Prostate gland (tissue), 2 donors: ENCODE data around the gene MUSK. TPM values are rescaled to one million over a fixed set of nuclear protein-coding genes. Genes with fewer than 3 reads are reported as not detected.
A peak's percentile ranks its signal among the peaks of the same experiment; 100 is the strongest.

Experiments
- DNase-seq: peaks from one replicate; pipeline ENCODE4 v3.0.0-alpha.2; 2019; ENCODE audit warnings: low spot score
- H3K27ac ChIP-seq, 2 donors: fragments of 200-600 bp; sonication (generic); 2 replicates each; pipeline ENCODE4 v1.5.1; 2017 to 2019
- H3K27me3 ChIP-seq: fragments of 200-600 bp; sonication (generic); replicated peaks from 2 replicates; pipeline ENCODE4 v1.5.1; 2019; ENCODE audit not compliant: insufficient read depth
- H3K36me3 ChIP-seq, 2 donors: fragments of 200-600 bp; sonication (generic); 1 replicate in 1 of 2; 2 replicates in 1 of 2; pipeline versions ENCODE4 v1.5.1 to v1.8.1; 2017 to 2019
- H3K4me1 ChIP-seq: fragments of 200-600 bp; sonication (generic); replicated peaks from 2 replicates; pipeline ENCODE4 v1.5.1; 2019
- H3K4me3 ChIP-seq, 2 donors: fragments of 200-600 bp; sonication (generic); 2 replicates each; pipeline ENCODE4 v1.5.1; 2017 to 2019
- H3K9me3 ChIP-seq: fragments of 200-600 bp; sonication (generic); 2 replicates; pipeline ENCODE4 v1.5.1; 2017
- POLR2A ChIP-seq: fragments of 450-650 bp; IDR thresholded peaks from one replicate; pipeline ENCODE4 v1.6.1; 2016; ENCODE audit warnings: antibody characterized with exemption, mild to moderate bottlenecking
- POLR2AphosphoS5 ChIP-seq: sonication (generic); formaldehyde crosslinking; IDR thresholded peaks from one replicate; pipeline ENCODE4 v1.6.1; 2017; ENCODE audit warnings: antibody characterized with exemption
- WGBS: methylation state at CpG from one replicate; pipeline ENCODE4 v1.1.5; 2018; 5-methylcytosine and 5-hydroxymethylcytosine counted together
- intact Hi-C: fragments of 100-400 bp; cut with DNase I; formaldehyde crosslinking; loops from one replicate; pipeline ENCODE4 v1.14.2; 2022
- total RNA-seq, 2 donors: library from RNA; depleted of rRNA; stranded (reverse); fragments of >200 nt; gene quantifications; one replicate each; pipeline ENCODE4 v1.1.0, GENCODE V29; 2016
- TF ChIP-seq, protein P1 (sequence below), 4 experiments: fragments of 200-600 bp in 2 of 4; fragments of 450-650 bp in 2 of 4; sonication (generic) in 2 of 4; IDR thresholded peaks; 1 replicate in 3 of 4; 2 replicates in 1 of 4; pipeline ENCODE4 v1.5.1; 2016 to 2019; ENCODE audit warnings: antibody characterized with exemption in 4 of 4, mild to moderate bottlenecking in 2 of 4, moderate library complexity in 2 of 4

The MUSK gene
- total RNA-seq, 2 donors from 2014 or later: 0.64 to 7.6 TPM

- TF ChIP-seq, protein P1, sequence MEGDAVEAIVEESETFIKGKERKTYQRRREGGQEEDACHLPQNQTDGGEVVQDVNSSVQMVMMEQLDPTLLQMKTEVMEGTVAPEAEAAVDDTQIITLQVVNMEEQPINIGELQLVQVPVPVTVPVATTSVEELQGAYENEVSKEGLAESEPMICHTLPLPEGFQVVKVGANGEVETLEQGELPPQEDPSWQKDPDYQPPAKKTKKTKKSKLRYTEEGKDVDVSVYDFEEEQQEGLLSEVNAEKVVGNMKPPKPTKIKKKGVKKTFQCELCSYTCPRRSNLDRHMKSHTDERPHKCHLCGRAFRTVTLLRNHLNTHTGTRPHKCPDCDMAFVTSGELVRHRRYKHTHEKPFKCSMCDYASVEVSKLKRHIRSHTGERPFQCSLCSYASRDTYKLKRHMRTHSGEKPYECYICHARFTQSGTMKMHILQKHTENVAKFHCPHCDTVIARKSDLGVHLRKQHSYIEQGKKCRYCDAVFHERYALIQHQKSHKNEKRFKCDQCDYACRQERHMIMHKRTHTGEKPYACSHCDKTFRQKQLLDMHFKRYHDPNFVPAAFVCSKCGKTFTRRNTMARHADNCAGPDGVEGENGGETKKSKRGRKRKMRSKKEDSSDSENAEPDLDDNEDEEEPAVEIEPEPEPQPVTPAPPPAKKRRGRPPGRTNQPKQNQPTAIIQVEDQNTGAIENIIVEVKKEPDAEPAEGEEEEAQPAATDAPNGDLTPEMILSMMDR (IDR thresholded peaks at IDR 0.05): no peak
- TF ChIP-seq POLR2AphosphoS5: no peak
- TF ChIP-seq POLR2A: no peak
- no peak overlapping the region for H3K4me3 ChIP-seq
- no peaks in the 10 kb centered on the region for H3K9me3 ChIP-seq
- H3K4me1 ChIP-seq: no peaks in the 10 kb centered on the region
- no peaks in the 10 kb centered on the region for H3K36me3 ChIP-seq
- intact Hi-C loops: no loop called here
- no peaks in the 10 kb centered on the region for H3K27me3 ChIP-seq
- 93% methylated on average over 2 of the region's 2 CpGs for WGBS
- no peak for DNase-seq
- H3K27ac ChIP-seq: no peak overlapping the region
Observed at GRCh38 chr9:110731437-110732028, 62.9 kb downstream of the MUSK start.

DNA sequence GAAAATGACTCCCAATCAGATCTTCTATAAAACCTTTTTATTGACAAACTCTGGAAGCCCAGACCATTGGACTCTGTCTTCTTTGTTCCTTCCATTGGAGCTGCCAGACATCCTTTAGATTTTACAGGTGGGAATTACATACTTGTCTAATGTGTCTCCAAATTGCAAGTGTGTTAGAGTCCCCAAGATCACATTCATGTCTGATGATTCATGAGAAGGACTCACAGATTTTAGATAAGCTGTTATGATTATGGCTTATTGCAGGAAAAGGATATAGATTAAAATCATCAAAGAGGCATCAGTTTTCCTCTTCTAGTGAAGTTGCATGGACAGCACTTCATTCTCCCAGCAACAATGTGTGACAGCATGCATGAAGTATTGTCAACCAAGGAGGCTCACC lies 70.4 kb downstream of the MUSK start:
- intact Hi-C loops: no loop called here
- TF ChIP-seq, protein P1 (IDR thresholded peaks at IDR 0.05): no peak
- no peak for TF ChIP-seq POLR2AphosphoS5
- no peak for TF ChIP-seq POLR2A

DNA sequence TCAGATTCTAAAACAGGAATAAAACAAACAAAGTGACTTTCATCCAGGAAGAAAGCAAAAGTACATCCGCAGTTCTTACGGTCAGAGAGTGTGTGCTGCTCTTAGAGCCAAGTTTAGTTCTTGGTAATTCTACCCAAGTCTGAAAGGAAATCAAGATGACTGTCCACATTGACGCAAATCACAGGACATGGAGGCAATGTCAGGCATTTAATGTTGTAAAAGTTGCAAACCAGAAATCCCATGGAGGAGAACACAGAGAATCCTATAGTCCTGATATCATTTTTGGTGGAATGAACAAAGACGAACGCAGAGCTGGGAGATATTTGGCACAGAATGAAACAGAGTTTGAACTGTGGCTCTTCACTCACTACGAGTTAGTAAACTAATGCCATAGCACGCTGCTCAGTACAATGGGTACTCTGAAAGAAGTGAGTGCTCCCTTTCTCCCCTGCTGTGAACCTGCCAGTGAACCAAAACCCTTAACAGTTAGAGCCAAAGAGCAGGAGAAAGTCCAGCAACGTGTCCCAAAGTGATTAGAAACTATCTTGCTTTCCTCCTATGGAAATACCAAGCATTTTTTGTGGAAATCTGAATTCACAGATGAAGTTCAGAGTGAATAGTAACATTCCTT lies 74.3 kb downstream of the MUSK start:
- Histone ChIP-seq H3K27ac (peak overlapping the region; percentile 69 to 73), H3K36me3 (no peaks in the 10 kb centered on the region), H3K4me1 (no peaks in the 10 kb centered on the region), H3K4me3 (no peak overlapping the region), H3K9me3 (no peaks in the 10 kb centered on the region), H3K27me3 (no peaks in the 10 kb centered on the region)
- 14% methylated on average over 8 of the region's 8 CpGs for WGBS
- peak; percentile 21 for DNase-seq
- intact Hi-C loops: no loop called here
- peak; percentile 69 for TF ChIP-seq POLR2AphosphoS5
- TF ChIP-seq, protein P1 (IDR thresholded peaks at IDR 0.05): no peak

More for the DNA sequence above, 70.4 kb downstream of the MUSK start:
- no peak for DNase-seq
- no peaks in the 10 kb centered on the region for H3K9me3 ChIP-seq
- H3K27me3 ChIP-seq: no peaks in the 10 kb centered on the region
- no peak overlapping the region for H3K4me3 ChIP-seq
- H3K27ac ChIP-seq: no peak overlapping the region
- H3K36me3 ChIP-seq: no peaks in the 10 kb centered on the region
- no peaks in the 10 kb centered on the region for H3K4me1 ChIP-seq

GRCh38 chr9:110744715-110745384 lies 76.3 kb downstream of the MUSK start:
- TF ChIP-seq POLR2A (no peak), POLR2AphosphoS5 (peak; percentile 70)
- TF ChIP-seq, protein P1 (IDR thresholded peaks at IDR 0.05): no peak
- H3K36me3 ChIP-seq: no peaks in the 10 kb centered on the region
- H3K27me3 ChIP-seq: no peaks in the 10 kb centered on the region
- WGBS: 39% methylated on average over 4 of the region's 4 CpGs
- H3K4me3 ChIP-seq: no peak overlapping the region
- H3K9me3 ChIP-seq: no peaks in the 10 kb centered on the region
- peak overlapping the region; percentile 69 to 73 for H3K27ac ChIP-seq
- no peaks in the 10 kb centered on the region for H3K4me1 ChIP-seq
- intact Hi-C loops: loop anchor here (2.0 to 5.0 kb wide), 2 partner anchors 90 to 292 kb away; partner anchors contain the start of gene LPAR1
- DNase-seq: peak; percentile 26
